Nasal cavity respiratory epithelium epithelial cell of viscerocranial mucosa (primary cell): Measurements from ENCODE around the gene KHDC4. TPM values are rescaled to one million over a fixed set of nuclear protein-coding genes. Genes with fewer than 3 reads are reported as not detected.

Source experiments
- total RNA-seq: library from RNA; depleted of rRNA; stranded (reverse); fragments of >200 nt; gene quantifications from 2 replicates; pipeline ENCODE4 v1.2.3, GENCODE V29; 2014

The KHDC4 gene
- total RNA-seq: 28.4 and 34.4 TPM in 2 replicates

GRCh38 chr1:155934097-155934935 is at the start of gene KHDC4:
Gene KHDC4, minus strand, starts transcription at chr1:155934413. Its CDS starts 40 bp downstream, at chr1:155934373.

GRCh38 chr1:155978325-155978972 is 44.2 kb upstream of the KHDC4 start, which contains the start of gene ARHGEF2:
Gene ARHGEF2, minus strand, starts transcription at chr1:155978547. Its CDS starts 120 bp downstream, at chr1:155978427.

GRCh38 chr1:155940993-155941844 is 7.0 kb upstream of the KHDC4 start, which contains the start of gene RXFP4:
Gene RXFP4, plus strand, starts transcription at chr1:155941638. Its CDS starts 72 bp downstream, at chr1:155941710.

GRCh38 chr1:155911156-155912055 is 22.8 kb downstream of the KHDC4 start, which contains the start of gene RIT1:
Gene RIT1, minus strand, starts transcription at chr1:155911349. Its CDS starts 588 bp downstream, at chr1:155910761.

Other genes with a start within 250 kb of the KHDC4 start
- 35.9 and 53.5 TPM in 2 replicates for gene YY1AP1, start 245.6 kb downstream of the KHDC4 start, total RNA-seq
- 72.5 and 79.3 TPM in 2 replicates for gene DAP3, start 245.3 kb downstream of the KHDC4 start, total RNA-seq
- 22.9 and 31.3 TPM in 2 replicates for gene GON4L, start 77.2 kb downstream of the KHDC4 start, total RNA-seq
- 0.34 and 0.36 TPM in 2 replicates for gene SYT11, start 74.8 kb downstream of the KHDC4 start, total RNA-seq
- 37.9 and 54.8 TPM in 2 replicates for gene RIT1, start 23.1 kb downstream of the KHDC4 start, total RNA-seq
- not detected in 2 replicates for gene RXFP4, start 7.2 kb upstream of the KHDC4 start, total RNA-seq
- 131 and 138 TPM in 2 replicates for gene ARHGEF2, start 44.1 kb upstream of the KHDC4 start, total RNA-seq
- gene SSR2, start 86.5 kb upstream of the KHDC4 start, total RNA-seq: 168 and 426 TPM in 2 replicates
- gene UBQLN4, start 119.4 kb upstream of the KHDC4 start, total RNA-seq: 18.5 and 26.7 TPM in 2 replicates
- gene LAMTOR2, start 120.4 kb upstream of the KHDC4 start, total RNA-seq: 60.7 and 67.3 TPM in 2 replicates
- 46.8 and 48.7 TPM in 2 replicates for gene RAB25, start 126.7 kb upstream of the KHDC4 start, total RNA-seq
- gene MEX3A, start 148.1 kb upstream of the KHDC4 start, total RNA-seq: 1.7 and 6.0 TPM in 2 replicates
- 455 and 618 TPM in 2 replicates for gene LMNA, start 180.3 kb upstream of the KHDC4 start, total RNA-seq
- gene SEMA4A, start 219.2 kb upstream of the KHDC4 start, total RNA-seq: 3.8 and 11.9 TPM in 2 replicates